Erythroblast (primary cell): ENCODE results near the gene RERE.

Experiments
- GATA1 ChIP-seq: IDR thresholded peaks from 2 replicates; pipeline ENCODE4 v1.6.1; 2011; ENCODE audit warnings: low read depth, mild to moderate bottlenecking, control low read depth, low read length, moderate library complexity
- POLR2A ChIP-seq: IDR thresholded peaks from 2 replicates; pipeline ENCODE4 v1.6.1; 2011; ENCODE audit warnings: mild to moderate bottlenecking, low read length

DNA sequence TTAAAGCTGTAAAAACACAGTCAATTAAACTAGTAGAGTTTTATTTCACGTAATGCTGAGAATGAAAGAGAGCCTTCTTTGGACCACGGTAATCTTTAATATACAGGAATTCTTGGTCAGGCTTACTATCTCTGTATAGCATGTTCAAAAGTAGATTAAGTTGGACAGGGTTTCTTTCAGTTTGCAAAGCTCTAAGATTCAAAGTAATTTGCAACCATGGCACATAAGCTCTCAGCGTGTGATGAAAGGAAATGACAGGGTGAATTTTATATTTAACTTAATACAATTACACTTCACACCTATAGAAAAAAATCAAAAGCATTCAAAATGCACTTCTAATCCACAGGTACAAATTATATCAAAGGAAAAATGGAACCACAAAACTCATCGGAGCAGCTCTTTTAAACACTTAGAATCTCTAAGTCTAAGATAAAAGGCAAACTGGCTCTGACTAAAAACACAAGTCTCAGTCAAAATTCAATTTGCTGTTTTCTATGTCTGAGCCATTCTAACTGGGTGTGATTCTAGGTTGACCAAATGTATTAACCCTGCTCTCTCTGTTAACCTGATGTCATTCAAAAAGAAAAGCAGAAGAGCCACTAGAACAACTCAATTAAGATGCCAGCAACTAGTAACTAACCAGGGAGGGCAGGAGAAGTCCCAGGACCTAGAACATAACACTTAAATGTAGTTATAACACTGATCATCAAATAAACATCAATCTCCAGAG is 147.7 kb downstream of the RERE start:
- no peak for TF ChIP-seq POLR2A
- no peak for TF ChIP-seq GATA1
